Measurements from ENCODE around the gene TLE5.

TLE5 gene

GRCh38 chr19:3096902-3097326 lies 34.6 kb upstream of the TLE5 start:
- no peak for TF ChIP-seq REST (IDR thresholded peaks at IDR 0.05; ENCODE audit: insufficient read depth in 1 of 2, low read depth in 2 of 2, low read length in 2 of 2)
- TF ChIP-seq FOXP2 (optimal IDR thresholded peaks at IDR 0.05; ENCODE audit: borderline replicate concordance, extremely low read depth, extremely low read length, insufficient read depth): no peak
- TF ChIP-seq POLR2AphosphoS5 (IDR thresholded peaks at IDR 0.05; ENCODE audit: low read depth, low read length): no peak
- TF ChIP-seq TAF1 (IDR thresholded peaks at IDR 0.05; ENCODE audit: borderline replicate concordance, insufficient read depth, low read length): no peak

GRCh38 chr19:3096267-3096901 lies 34.1 kb upstream of the TLE5 start:
- TF ChIP-seq FOXP2 (optimal IDR thresholded peaks at IDR 0.05; ENCODE audit: borderline replicate concordance, extremely low read depth, extremely low read length, insufficient read depth) (no peak), POLR2AphosphoS5 (IDR thresholded peaks at IDR 0.05; ENCODE audit: low read depth, low read length) (no peak), REST (IDR thresholded peaks at IDR 0.05; ENCODE audit: insufficient read depth in 1 of 2, low read depth in 2 of 2, low read length in 2 of 2) (no peak), SIN3A (IDR thresholded peaks at IDR 0.05; ENCODE audit: borderline replicate concordance, insufficient read depth, low read length) (no peak), TAF1 (IDR thresholded peaks at IDR 0.05; ENCODE audit: borderline replicate concordance, insufficient read depth, low read length) (no peak)

- TF ChIP-seq TAF1 (IDR thresholded peaks at IDR 0.05; ENCODE audit: borderline replicate concordance, insufficient read depth, low read length) (no peak), REST (IDR thresholded peaks at IDR 0.05; ENCODE audit: insufficient read depth in 1 of 2, low read depth in 2 of 2, low read length in 2 of 2) (no peak), SIN3A (IDR thresholded peaks at IDR 0.05; ENCODE audit: borderline replicate concordance, insufficient read depth, low read length) (no peak), POLR2AphosphoS5 (IDR thresholded peaks at IDR 0.05; ENCODE audit: low read depth, low read length) (no peak), FOXP2 (optimal IDR thresholded peaks at IDR 0.05; ENCODE audit: borderline replicate concordance, extremely low read depth, extremely low read length, insufficient read depth) (no peak)
These were observed 33.3 kb upstream of the TLE5 start for GRCh38 chr19:3095441-3096191.

- TF ChIP-seq POLR2AphosphoS5 (IDR thresholded peaks at IDR 0.05; ENCODE audit: low read depth, low read length) (no peak), TAF1 (IDR thresholded peaks at IDR 0.05; ENCODE audit: borderline replicate concordance, insufficient read depth, low read length) (no peak), SIN3A (IDR thresholded peaks at IDR 0.05; ENCODE audit: borderline replicate concordance, insufficient read depth, low read length) (no peak), REST (IDR thresholded peaks at IDR 0.05; ENCODE audit: insufficient read depth in 1 of 2, low read depth in 2 of 2, low read length in 2 of 2) (no peak)
These were observed 32.5 kb upstream of the TLE5 start for GRCh38 chr19:3094601-3095440.

Measured in PFSK-1 (cell line).